Progenitor cell of endocrine pancreas (in vitro differentiated cells): ENCODE data around the gene FREM1. TPM values are rescaled to one million over a fixed set of nuclear protein-coding genes. Genes with fewer than 3 reads are reported as not detected.

Experiments used
- DNase-seq: peaks from one replicate; pipeline ENCODE4 v3.0.0; 2021; ENCODE audit warnings: low spot score; ENCODE audit not compliant: unreplicated experiment
- H3K27ac Mint-ChIP-seq: 2 replicates; pipeline ENCODE4 v1.8.0; 2021; ENCODE audit warnings: mild to moderate bottlenecking, moderate library complexity, mixed read lengths
- H3K27me3 Mint-ChIP-seq: 2 replicates; pipeline ENCODE4 v1.8.0; 2021; ENCODE audit warnings: mixed read lengths
- H3K36me3 Mint-ChIP-seq: 2 replicates; pipeline ENCODE4 v1.8.0; 2022; ENCODE audit warnings: mixed read lengths; ENCODE audit not compliant: insufficient read depth
- H3K4me1 Mint-ChIP-seq: 2 replicates; pipeline ENCODE4 v1.8.0; 2021; ENCODE audit warnings: low read depth, mixed read lengths
- H3K4me3 Mint-ChIP-seq: 2 replicates; pipeline ENCODE4 v1.8.0; 2021; ENCODE audit warnings: low read depth, mild to moderate bottlenecking, moderate library complexity, mixed read lengths
- H3K9me3 Mint-ChIP-seq: 2 replicates; pipeline ENCODE4 v1.8.0; 2021; ENCODE audit warnings: low read depth, mixed read lengths
- CTCF ChIP-seq: fragments of 200-600 bp; sonication (generic); IDR thresholded peaks from one replicate; pipeline ENCODE4 v1.5.0; 2021; ENCODE audit warnings: antibody characterized with exemption, mild to moderate bottlenecking; ENCODE audit not compliant: unreplicated experiment
- total RNA-seq: library from RNA; stranded (reverse); gene quantifications from 2 replicates; pipeline ENCODE4 v1.2.1, GENCODE V29; 2021

Gene FREM1
- total RNA-seq, 1 donor from 2014 or later, result 11.4 TPM

DNA sequence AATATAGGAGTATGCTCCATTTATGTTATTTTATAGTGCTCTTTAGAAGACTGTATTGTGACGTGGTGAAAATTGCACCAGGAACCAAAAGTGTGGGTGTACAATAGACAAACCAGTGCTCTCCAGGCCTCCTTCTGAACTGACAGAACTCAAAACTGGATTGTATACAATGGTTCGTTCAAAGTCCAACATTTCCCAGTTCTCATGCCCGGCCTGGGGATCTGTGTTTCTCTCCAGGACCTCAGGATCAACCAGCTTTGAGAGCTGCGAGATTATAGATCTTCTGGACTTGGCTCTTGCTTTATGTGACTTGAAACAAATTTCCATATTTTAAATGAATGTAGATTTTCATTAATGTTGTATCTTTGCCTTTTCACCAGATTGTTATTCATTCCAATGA is 126.9 kb downstream of the FREM1 start:
- DNase-seq, result no peak
- Mint-ChIP-seq H3K36me3 (no peaks in the 10 kb centered on the region), H3K9me3 (no peaks in the 10 kb centered on the region), H3K4me3 (no peak overlapping the region), H3K27me3 (no peaks in the 10 kb centered on the region), H3K4me1 (peaks cover 7% of the 10 kb centered on the region), H3K27ac (no peak overlapping the region)
- no peak for TF ChIP-seq CTCF

- H3K27me3 Mint-ChIP-seq, result no peaks in the 10 kb centered on the region
- peaks cover 7% of the 10 kb centered on the region for H3K4me1 Mint-ChIP-seq
- H3K4me3 Mint-ChIP-seq, result no peak overlapping the region
- no peak for DNase-seq
- TF ChIP-seq CTCF, result no peak
- no peak overlapping the region for H3K27ac Mint-ChIP-seq
- H3K9me3 Mint-ChIP-seq, result no peaks in the 10 kb centered on the region
- no peaks in the 10 kb centered on the region for H3K36me3 Mint-ChIP-seq
Measured at GRCh38 chr9:14782286-14783051, 127.8 kb downstream of the FREM1 start.

GRCh38 chr9:14780693-14781092 is 129.5 kb downstream of the FREM1 start:
- Mint-ChIP-seq H3K27ac (no peak overlapping the region), H3K9me3 (no peaks in the 10 kb centered on the region), H3K36me3 (no peaks in the 10 kb centered on the region), H3K4me3 (no peak overlapping the region), H3K27me3 (no peaks in the 10 kb centered on the region), H3K4me1 (peaks cover 7% of the 10 kb centered on the region)
- TF ChIP-seq CTCF, result no peak
- DNase-seq, result no peak

- H3K36me3 Mint-ChIP-seq, result no peaks in the 10 kb centered on the region
- H3K27ac Mint-ChIP-seq, result no peak overlapping the region
- no peaks in the 10 kb centered on the region for H3K9me3 Mint-ChIP-seq
- TF ChIP-seq CTCF, result no peak
- no peak overlapping the region for H3K4me3 Mint-ChIP-seq
- peaks cover 7% of the 10 kb centered on the region for H3K4me1 Mint-ChIP-seq
- H3K27me3 Mint-ChIP-seq, result no peaks in the 10 kb centered on the region
- DNase-seq, result no peak
Measured at GRCh38 chr9:14780251-14780650, 130.0 kb downstream of the FREM1 start.

DNA sequence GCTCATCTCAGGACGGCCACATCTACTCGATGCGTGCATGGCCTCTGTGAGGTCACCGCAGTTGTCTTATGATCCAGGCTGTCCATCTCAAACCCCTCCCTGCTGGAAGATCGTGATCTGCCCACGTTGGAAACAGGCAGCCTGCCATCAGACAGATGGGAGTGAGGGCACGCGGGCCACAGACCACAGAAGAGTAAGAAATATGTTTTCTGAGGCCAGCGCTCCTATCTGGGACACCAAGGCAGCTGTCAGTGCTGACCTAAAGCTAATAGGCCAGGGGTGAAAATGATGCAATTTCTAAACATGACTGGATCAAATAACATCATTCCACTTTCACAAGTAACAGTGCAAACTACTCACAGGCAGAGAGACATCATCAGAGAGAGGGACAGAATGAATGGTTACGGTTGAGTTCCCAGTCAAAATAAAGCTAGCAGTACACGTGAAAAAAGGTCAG is 130.6 kb downstream of the FREM1 start:
- no peaks in the 10 kb centered on the region for H3K27me3 Mint-ChIP-seq
- no peaks in the 10 kb centered on the region for H3K9me3 Mint-ChIP-seq
- H3K36me3 Mint-ChIP-seq, result no peaks in the 10 kb centered on the region
- no peak overlapping the region for H3K27ac Mint-ChIP-seq
- H3K4me1 Mint-ChIP-seq, result peaks cover 7% of the 10 kb centered on the region
- no peak overlapping the region for H3K4me3 Mint-ChIP-seq
- no peak for TF ChIP-seq CTCF
- DNase-seq, result no peak
